Measurements from ENCODE around the gene GNB1. TPM values are rescaled to one million over a fixed set of nuclear protein-coding genes. Genes with fewer than 3 reads are reported as not detected.

The GNB1 gene
- total and polyA plus RNA-seq, 2 donors (not counting 1 experiment from before 2014, with no cell fraction given): 91.3 to 485 TPM

DNA sequence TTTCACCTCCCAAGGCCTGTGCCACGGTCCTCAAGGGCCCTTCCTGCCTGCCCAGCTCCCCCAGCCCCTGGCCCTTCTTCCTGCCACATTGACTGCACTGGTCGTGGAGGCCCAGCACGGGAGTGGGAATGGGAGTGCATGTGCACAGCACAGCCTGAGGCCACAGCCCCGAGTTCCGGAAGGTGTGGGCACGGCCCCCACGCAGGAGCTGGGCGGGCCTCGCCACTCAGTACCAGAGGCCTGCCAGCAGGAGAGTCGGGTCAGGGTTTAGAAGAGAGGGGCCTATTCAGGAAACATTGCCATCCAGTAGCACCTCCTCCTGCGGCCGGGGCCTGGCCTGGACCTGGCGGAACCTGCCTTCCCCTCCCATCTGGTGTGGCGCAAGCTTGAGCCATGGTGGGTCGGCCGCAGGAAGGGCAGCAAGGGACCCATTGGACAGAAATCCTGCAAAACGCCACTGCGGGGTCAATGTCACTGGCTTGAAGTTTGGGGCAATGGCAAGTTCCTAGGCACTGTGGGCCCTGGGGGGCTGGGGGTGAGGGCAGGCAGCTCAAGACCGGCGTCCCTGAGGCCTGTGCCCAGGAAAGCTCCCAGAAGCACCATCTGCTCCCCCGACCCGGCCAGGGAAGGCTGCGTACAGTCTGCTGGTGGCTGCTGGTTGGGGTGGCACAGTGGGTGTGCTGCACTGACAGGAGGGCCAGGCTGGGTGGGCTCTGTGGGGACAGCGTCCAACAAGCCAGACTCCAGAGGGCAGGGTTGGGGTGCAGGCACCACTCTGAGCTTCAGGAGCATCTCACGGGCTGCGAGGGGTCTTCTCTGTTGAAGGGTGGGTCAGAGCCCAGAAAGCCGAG, 29.9 kb upstream of the GNB1 start:
- Histone ChIP-seq H3K4me1 (ENCODE audit: control insufficient read depth, extremely low read depth, insufficient read depth, low read length) (peaks cover 6% of the 10 kb centered on the region), H4K20me1 (ENCODE audit: control insufficient read depth, extremely low read depth, insufficient read depth, low read length) (no peaks in the 10 kb centered on the region), H3K27me3 (ENCODE audit: control insufficient read depth, insufficient read depth, low read length) (peaks cover 4% of the 10 kb centered on the region), H3K27ac (ENCODE audit: insufficient read depth, low read length) (no peak overlapping the region), H2AFZ (ENCODE audit: low read length) (no peak overlapping the region), H3K4me2 (ENCODE audit: extremely low read depth, insufficient read depth, low read length) (no peak overlapping the region), H3K9ac (ENCODE audit: insufficient read depth, low read length) (no peak overlapping the region), H3K79me2 (ENCODE audit: control insufficient read depth, insufficient read depth, low read length) (no peaks in the 10 kb centered on the region), H3K9me3 (ENCODE audit: control insufficient read depth, insufficient read depth, low read depth, low read length) (no peaks in the 10 kb centered on the region), H3K4me3 (replicated peaks in 1 of 4; ENCODE audit: control extremely low read depth in 1 of 4, insufficient read depth in 1 of 4, low read depth in 3 of 4, low read length in 4 of 4) (no peak overlapping the region), H3K36me3 (ENCODE audit: control insufficient read depth, insufficient read depth, low read length) (no peaks in the 10 kb centered on the region)
- no peak for TF ChIP-seq EZH2 (IDR thresholded peaks at IDR 0.05; ENCODE audit: low read length, missing control alignments)
- TF ChIP-seq, protein P1, sequence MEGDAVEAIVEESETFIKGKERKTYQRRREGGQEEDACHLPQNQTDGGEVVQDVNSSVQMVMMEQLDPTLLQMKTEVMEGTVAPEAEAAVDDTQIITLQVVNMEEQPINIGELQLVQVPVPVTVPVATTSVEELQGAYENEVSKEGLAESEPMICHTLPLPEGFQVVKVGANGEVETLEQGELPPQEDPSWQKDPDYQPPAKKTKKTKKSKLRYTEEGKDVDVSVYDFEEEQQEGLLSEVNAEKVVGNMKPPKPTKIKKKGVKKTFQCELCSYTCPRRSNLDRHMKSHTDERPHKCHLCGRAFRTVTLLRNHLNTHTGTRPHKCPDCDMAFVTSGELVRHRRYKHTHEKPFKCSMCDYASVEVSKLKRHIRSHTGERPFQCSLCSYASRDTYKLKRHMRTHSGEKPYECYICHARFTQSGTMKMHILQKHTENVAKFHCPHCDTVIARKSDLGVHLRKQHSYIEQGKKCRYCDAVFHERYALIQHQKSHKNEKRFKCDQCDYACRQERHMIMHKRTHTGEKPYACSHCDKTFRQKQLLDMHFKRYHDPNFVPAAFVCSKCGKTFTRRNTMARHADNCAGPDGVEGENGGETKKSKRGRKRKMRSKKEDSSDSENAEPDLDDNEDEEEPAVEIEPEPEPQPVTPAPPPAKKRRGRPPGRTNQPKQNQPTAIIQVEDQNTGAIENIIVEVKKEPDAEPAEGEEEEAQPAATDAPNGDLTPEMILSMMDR (conservative IDR thresholded peaks at IDR 0.05 in 1 of 2, IDR thresholded peaks at IDR 0.05 in 1 of 2; ENCODE audit: low read depth in 1 of 2, low read length in 2 of 2): no peak
- no peak for DNase-seq (ENCODE audit: low read depth in 2 of 2)

DNA sequence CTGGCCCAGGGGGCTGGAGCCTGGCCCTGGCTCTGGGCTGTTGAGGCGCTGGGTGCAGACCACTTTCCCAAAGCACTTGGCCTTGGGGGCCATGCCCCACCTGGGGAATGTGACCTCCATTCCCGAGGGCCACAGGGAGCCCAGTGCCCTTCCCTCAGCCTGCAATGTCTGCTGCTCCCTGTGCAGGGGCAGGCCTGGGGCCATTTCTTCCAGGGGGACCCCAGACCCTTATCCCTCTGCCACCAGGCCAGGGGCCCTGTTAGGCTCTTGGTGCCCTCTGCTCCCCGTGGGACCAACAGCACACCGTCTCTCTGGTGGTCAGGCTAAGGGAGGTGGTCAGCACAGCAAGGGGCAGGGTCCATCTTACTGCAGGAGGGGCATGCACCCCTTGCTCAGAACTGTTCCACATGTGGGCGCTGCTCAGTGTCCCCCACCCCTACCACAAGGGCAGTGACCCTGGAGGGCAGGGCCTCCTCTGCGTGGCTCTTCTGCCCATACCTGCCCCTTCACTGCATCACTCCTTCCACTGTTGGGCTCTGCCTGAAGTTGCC, 29.2 kb upstream of the GNB1 start:
- Histone ChIP-seq H3K4me2 (ENCODE audit: extremely low read depth, insufficient read depth, low read length) (no peak overlapping the region), H2AFZ (ENCODE audit: low read length) (no peak overlapping the region), H3K36me3 (ENCODE audit: control insufficient read depth, insufficient read depth, low read length) (no peaks in the 10 kb centered on the region)

More for the DNA sequence above, 29.2 kb upstream of the GNB1 start:
- Histone ChIP-seq H3K79me2 (ENCODE audit: control insufficient read depth, insufficient read depth, low read length) (no peaks in the 10 kb centered on the region), H3K27me3 (ENCODE audit: control insufficient read depth, insufficient read depth, low read length) (peaks cover 4% of the 10 kb centered on the region), H3K9ac (ENCODE audit: insufficient read depth, low read length) (no peak overlapping the region), H3K4me1 (ENCODE audit: control insufficient read depth, extremely low read depth, insufficient read depth, low read length) (peaks cover 6% of the 10 kb centered on the region), H4K20me1 (ENCODE audit: control insufficient read depth, extremely low read depth, insufficient read depth, low read length) (no peaks in the 10 kb centered on the region), H3K4me3 (replicated peaks in 1 of 4; ENCODE audit: control extremely low read depth in 1 of 4, insufficient read depth in 1 of 4, low read depth in 3 of 4, low read length in 4 of 4) (no peak overlapping the region), H3K27ac (ENCODE audit: insufficient read depth, low read length) (no peak overlapping the region), H3K9me3 (ENCODE audit: control insufficient read depth, insufficient read depth, low read depth, low read length) (no peaks in the 10 kb centered on the region)
- DNase-seq (ENCODE audit: low read depth in 2 of 2): no peak
- TF ChIP-seq, protein P1 (conservative IDR thresholded peaks at IDR 0.05 in 1 of 2, IDR thresholded peaks at IDR 0.05 in 1 of 2; ENCODE audit: low read depth in 1 of 2, low read length in 2 of 2): no peak
- no peak for TF ChIP-seq EZH2 (IDR thresholded peaks at IDR 0.05; ENCODE audit: low read length, missing control alignments)
